Vagina (tissue), 2 donors: ENCODE measurements around the gene PDIA6. TPM values are rescaled to one million over a fixed set of nuclear protein-coding genes. Genes with fewer than 3 reads are reported as not detected.

Experiments used
- DNase-seq, 2 donors: peaks; one replicate each; pipeline ENCODE4 v3.0.0-alpha.2; 2017; ENCODE audit errors: extremely low spot score in 2 of 2
- H3K27ac ChIP-seq: fragments of 200-600 bp; sonication (generic); one replicate; pipeline ENCODE4 v1.5.1; 2019
- H3K27me3 ChIP-seq: fragments of 200-600 bp; sonication (generic); one replicate; pipeline ENCODE4 v1.5.1; 2019
- H3K36me3 ChIP-seq, 2 donors: fragments of 200-600 bp; sonication (generic); one replicate each; pipeline ENCODE4 v1.5.1; 2017 to 2019
- H3K4me1 ChIP-seq: fragments of 200-600 bp; sonication (generic); one replicate; pipeline ENCODE4 v1.5.1; 2019
- H3K4me3 ChIP-seq, 2 donors: fragments of 200-600 bp; sonication (generic); 1 replicate in 1 of 2; 2 replicates in 1 of 2; pipeline ENCODE4 v1.5.1; 2016 to 2019
- H3K9me3 ChIP-seq: fragments of 200-600 bp; sonication (generic); one replicate; pipeline ENCODE4 v1.5.1; 2019
- POLR2A ChIP-seq, 2 donors: fragments of 450-650 bp; IDR thresholded peaks; one replicate each; pipeline ENCODE4 v1.6.1; 2017; ENCODE audit warnings: antibody characterized with exemption in 2 of 2, mild to moderate bottlenecking in 2 of 2, moderate library complexity in 2 of 2
- POLR2AphosphoS5 ChIP-seq, 2 donors: sonication (generic); formaldehyde crosslinking; IDR thresholded peaks; one replicate each; pipeline ENCODE4 v1.9.0; 2017; ENCODE audit warnings: antibody characterized with exemption in 2 of 2, mild to moderate bottlenecking in 2 of 2, low read depth in 1 of 2; ENCODE audit not compliant: insufficient read depth in 1 of 2
- intact Hi-C: fragments of 100-400 bp; cut with DNase I; formaldehyde crosslinking; loops from one replicate; pipeline ENCODE4 v1.15.1; 2023
- total RNA-seq: library from RNA; depleted of rRNA; stranded (reverse); fragments of >200 nt; gene quantifications from one replicate; pipeline ENCODE4 v1.2.3, GENCODE V29; 2016
- TF ChIP-seq, protein P1 (sequence below), 3 experiments: fragments of 450-650 bp in 2 of 3; fragments of 200-600 bp in 1 of 3; sonication (generic) in 1 of 3; IDR thresholded peaks; one replicate each; pipeline ENCODE4 v1.5.1; 2017 to 2019; ENCODE audit warnings: antibody characterized with exemption in 3 of 3, mild to moderate bottlenecking in 2 of 3, moderate library complexity in 2 of 3

The PDIA6 gene
- total RNA-seq, 1 donor from 2014 or later, result 55.0 TPM

DNA sequence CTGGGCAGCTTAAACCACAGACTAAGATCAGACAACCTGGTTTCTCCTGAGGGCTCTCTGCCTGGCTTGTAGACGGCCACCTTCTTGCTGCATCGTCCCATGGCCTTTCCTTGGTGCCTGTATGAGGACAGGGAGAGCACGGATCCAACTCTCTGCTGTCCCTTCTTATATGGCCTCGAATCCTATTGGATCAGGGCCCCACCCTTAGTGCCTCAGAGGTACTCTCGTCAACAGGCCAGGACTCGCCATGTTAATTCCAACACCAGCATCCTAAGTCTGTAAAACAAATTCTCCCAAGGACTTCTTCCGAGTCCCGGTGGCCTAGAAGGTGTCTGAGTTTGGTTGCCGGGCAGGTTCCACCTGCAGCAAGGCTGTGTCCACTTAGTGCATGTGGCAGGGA, 51.0 kb downstream of the PDIA6 start:
- H3K27ac ChIP-seq, result no peak overlapping the region
- TF ChIP-seq, protein P1, sequence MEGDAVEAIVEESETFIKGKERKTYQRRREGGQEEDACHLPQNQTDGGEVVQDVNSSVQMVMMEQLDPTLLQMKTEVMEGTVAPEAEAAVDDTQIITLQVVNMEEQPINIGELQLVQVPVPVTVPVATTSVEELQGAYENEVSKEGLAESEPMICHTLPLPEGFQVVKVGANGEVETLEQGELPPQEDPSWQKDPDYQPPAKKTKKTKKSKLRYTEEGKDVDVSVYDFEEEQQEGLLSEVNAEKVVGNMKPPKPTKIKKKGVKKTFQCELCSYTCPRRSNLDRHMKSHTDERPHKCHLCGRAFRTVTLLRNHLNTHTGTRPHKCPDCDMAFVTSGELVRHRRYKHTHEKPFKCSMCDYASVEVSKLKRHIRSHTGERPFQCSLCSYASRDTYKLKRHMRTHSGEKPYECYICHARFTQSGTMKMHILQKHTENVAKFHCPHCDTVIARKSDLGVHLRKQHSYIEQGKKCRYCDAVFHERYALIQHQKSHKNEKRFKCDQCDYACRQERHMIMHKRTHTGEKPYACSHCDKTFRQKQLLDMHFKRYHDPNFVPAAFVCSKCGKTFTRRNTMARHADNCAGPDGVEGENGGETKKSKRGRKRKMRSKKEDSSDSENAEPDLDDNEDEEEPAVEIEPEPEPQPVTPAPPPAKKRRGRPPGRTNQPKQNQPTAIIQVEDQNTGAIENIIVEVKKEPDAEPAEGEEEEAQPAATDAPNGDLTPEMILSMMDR (IDR thresholded peaks at IDR 0.05), result no peak
- TF ChIP-seq POLR2AphosphoS5 (IDR thresholded peaks at IDR 0.05; ENCODE audit: insufficient read depth in 1 of 2, low read depth in 1 of 2), result no peak
- TF ChIP-seq POLR2A (IDR thresholded peaks at IDR 0.05), result no peak
- intact Hi-C loops, result no loop called here

DNA sequence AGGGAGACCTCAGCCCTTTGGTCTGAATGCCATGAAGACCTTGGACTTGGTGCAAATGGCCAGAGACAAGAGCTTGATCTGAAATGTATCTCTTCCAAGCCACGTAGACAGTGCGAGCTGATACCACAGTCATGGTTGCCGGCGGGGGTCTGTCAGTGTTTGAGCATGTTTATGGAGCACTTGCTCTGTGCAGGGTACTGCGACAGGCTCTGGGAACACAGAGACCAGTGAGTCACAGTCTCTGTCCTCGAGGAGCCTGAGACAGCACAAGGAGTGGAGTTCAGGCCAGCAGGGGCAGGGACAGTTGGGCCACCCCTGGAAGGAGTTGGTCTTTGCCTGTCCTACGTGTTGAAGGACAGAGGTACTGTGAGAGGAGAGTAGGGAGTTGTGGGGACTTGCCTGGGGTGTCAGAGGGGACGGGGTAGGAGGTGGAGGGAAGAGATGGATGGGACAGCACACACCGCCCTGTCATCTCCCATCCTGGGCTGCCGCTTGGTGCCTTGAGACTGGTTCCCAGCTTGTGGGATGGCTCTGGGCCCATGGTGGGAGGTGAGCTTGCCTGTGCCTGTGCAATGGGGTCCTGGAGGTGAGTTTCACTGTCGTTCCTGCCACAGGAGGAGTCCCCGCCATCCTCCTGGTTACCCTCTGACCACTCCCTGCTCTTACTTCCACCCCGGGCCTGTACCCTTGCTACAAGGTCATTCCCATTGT, 51.6 kb downstream of the PDIA6 start:
- TF ChIP-seq POLR2AphosphoS5 (IDR thresholded peaks at IDR 0.05; ENCODE audit: insufficient read depth in 1 of 2, low read depth in 1 of 2) (no peak), POLR2A (IDR thresholded peaks at IDR 0.05) (no peak)
- TF ChIP-seq, protein P1 (IDR thresholded peaks at IDR 0.05), result no peak
- H3K27ac ChIP-seq, result no peak overlapping the region
- no peak overlapping the region for H3K4me3 ChIP-seq
- H3K9me3 ChIP-seq, result no peaks in the 10 kb centered on the region
- H3K36me3 ChIP-seq, result no peaks in the 10 kb centered on the region
- intact Hi-C loops, result no loop called here
- no peaks in the 10 kb centered on the region for H3K27me3 ChIP-seq
- no peaks in the 10 kb centered on the region for H3K4me1 ChIP-seq
- DNase-seq, result no peak

More for the DNA sequence above, 51.0 kb downstream of the PDIA6 start:
- Histone ChIP-seq H3K9me3 (no peaks in the 10 kb centered on the region), H3K36me3 (no peaks in the 10 kb centered on the region), H3K27me3 (no peaks in the 10 kb centered on the region), H3K4me3 (no peak overlapping the region), H3K4me1 (no peaks in the 10 kb centered on the region)
- no peak for DNase-seq

DNA sequence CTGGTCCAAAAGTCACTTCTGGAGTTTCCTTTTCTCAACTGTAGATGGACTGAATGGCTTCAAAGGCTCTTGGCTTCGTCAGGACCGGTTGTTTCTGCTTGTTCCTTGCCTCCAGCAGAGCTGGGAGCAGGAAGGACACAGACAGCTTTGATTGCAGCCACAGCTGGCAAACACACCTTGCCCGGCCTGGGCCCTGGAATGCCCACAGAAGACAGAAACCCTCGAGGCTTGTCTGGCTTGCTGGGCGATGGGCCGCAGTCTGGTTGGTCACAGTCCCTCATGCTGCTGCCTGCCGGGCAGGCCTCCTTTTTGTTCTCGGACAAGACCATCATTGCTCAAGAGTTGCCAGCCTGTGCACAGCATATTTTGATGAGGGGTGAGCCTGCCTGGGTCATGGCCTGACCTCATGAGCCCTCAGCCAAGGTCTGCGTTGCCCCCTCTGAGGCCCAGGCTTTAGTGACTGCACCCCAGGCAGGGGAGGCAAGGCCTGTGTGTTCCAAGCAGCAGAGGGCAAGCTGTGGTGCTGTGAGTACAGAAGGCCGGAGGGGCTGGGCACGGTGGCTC, 53.4 kb downstream of the PDIA6 start:
- no peaks in the 10 kb centered on the region for H3K36me3 ChIP-seq
- intact Hi-C loops, result no loop called here
- no peaks in the 10 kb centered on the region for H3K9me3 ChIP-seq
- no peak for DNase-seq
- no peak overlapping the region for H3K4me3 ChIP-seq
- H3K27ac ChIP-seq, result no peak overlapping the region
- no peaks in the 10 kb centered on the region for H3K27me3 ChIP-seq
- H3K4me1 ChIP-seq, result no peaks in the 10 kb centered on the region
- no peak for TF ChIP-seq POLR2A (IDR thresholded peaks at IDR 0.05)

DNA sequence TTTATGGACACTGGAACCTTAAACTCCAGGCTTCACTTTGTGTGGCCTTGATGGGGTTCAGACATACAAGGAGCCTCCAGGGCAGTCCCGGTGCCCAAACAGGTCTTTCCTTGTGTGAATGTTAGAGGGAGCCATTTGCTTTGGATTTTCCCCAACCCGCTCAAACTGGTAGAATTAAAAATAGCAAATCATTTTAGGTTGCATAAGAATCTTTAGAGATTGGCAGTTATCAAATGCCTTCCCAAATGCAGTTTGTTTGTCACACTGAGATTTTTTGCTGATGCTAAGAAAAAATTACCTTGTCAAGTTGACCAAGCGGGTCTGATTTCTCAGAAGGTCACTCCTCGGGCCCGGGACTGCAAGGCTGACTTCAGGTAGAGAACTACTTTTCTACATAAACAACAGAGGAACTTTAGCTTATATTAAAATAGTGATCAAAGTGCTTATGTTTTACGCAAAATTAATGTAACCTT, 54.7 kb downstream of the PDIA6 start:
- no peaks in the 10 kb centered on the region for H3K9me3 ChIP-seq
- DNase-seq, result no peak
- TF ChIP-seq POLR2A (IDR thresholded peaks at IDR 0.05) (no peak), POLR2AphosphoS5 (IDR thresholded peaks at IDR 0.05; ENCODE audit: insufficient read depth in 1 of 2, low read depth in 1 of 2) (no peak)
- TF ChIP-seq, protein P1 (IDR thresholded peaks at IDR 0.05), result no peak
- H3K27ac ChIP-seq, result no peak overlapping the region
- H3K36me3 ChIP-seq, result no peaks in the 10 kb centered on the region
- H3K4me1 ChIP-seq, result no peaks in the 10 kb centered on the region
- H3K27me3 ChIP-seq, result no peaks in the 10 kb centered on the region
- no peak overlapping the region for H3K4me3 ChIP-seq
- intact Hi-C loops, result no loop called here

DNA sequence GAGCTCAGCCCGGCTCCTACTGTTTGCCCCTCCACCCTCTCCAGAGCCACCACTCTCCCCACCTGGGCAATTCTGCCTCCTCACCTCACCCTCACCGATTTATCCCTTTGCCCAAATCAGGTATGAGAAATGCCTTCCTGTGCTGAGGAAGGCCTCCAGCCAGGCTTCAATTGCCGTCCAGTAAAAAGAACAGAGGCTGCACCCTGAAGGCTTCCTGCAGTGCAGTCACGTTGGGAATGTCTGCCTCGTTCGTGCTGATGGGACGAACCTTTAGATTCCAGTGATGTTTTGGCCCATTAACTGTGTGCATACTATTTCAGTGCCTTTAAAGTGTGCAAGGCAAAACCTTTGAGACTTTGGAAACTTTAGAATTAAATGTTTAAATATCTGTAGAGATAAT, 57.0 kb downstream of the PDIA6 start:
- H3K4me3 ChIP-seq, result no peak overlapping the region

More for the DNA sequence above, 57.0 kb downstream of the PDIA6 start:
- Histone ChIP-seq H3K27me3 (no peaks in the 10 kb centered on the region), H3K36me3 (no peaks in the 10 kb centered on the region), H3K27ac (no peak overlapping the region), H3K9me3 (no peaks in the 10 kb centered on the region), H3K4me1 (no peaks in the 10 kb centered on the region)
- no peak for TF ChIP-seq POLR2AphosphoS5 (IDR thresholded peaks at IDR 0.05; ENCODE audit: insufficient read depth in 1 of 2, low read depth in 1 of 2)
- TF ChIP-seq, protein P1 (IDR thresholded peaks at IDR 0.05), result no peak
- no peak for TF ChIP-seq POLR2A (IDR thresholded peaks at IDR 0.05)
- DNase-seq, result no peak
- intact Hi-C loops, result no loop called here
